GM12874 (cell line): Measurements from ENCODE around the gene MEF2B.

Source experiments
- TF ChIP-seq, protein P1 (sequence below): IDR thresholded peaks from 2 replicates; pipeline ENCODE4 v1.5.1; 2011; ENCODE audit warnings: low read depth, mild to moderate bottlenecking, control low read depth, low read length, moderate library complexity; ENCODE audit not compliant: insufficient read depth

Gene MEF2B

DNA sequence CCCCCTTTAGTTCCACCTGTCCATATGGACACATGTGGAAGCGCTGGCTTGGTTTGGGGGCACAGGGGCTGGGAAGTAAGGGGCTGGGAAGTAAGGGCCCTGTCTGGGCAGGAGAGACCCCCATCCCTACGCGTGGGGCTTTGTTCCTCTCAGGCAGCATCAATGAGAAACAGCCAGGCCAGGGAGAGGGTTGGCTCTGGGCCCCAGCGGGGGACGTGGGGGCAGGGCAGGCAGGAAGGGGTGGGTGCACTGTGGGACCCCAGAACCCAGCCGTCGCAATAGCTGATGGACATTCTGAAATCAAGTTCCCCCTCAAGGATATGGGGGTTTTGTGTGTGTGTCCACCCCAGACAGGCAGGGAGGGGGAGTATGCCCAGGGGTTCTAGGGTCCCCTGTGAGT is 42.9 kb upstream of the MEF2B start:
- TF ChIP-seq, protein P1, sequence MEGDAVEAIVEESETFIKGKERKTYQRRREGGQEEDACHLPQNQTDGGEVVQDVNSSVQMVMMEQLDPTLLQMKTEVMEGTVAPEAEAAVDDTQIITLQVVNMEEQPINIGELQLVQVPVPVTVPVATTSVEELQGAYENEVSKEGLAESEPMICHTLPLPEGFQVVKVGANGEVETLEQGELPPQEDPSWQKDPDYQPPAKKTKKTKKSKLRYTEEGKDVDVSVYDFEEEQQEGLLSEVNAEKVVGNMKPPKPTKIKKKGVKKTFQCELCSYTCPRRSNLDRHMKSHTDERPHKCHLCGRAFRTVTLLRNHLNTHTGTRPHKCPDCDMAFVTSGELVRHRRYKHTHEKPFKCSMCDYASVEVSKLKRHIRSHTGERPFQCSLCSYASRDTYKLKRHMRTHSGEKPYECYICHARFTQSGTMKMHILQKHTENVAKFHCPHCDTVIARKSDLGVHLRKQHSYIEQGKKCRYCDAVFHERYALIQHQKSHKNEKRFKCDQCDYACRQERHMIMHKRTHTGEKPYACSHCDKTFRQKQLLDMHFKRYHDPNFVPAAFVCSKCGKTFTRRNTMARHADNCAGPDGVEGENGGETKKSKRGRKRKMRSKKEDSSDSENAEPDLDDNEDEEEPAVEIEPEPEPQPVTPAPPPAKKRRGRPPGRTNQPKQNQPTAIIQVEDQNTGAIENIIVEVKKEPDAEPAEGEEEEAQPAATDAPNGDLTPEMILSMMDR = no peak

- TF ChIP-seq, protein P1 = no peak
Measured at GRCh38 chr19:19211499-19212420, 41.7 kb upstream of the MEF2B start, which contains the start of gene NCAN. Gene NCAN (plus strand): TSS chr19:19211958. CDS start chr19:19216954, 4,996 bp downstream.

DNA sequence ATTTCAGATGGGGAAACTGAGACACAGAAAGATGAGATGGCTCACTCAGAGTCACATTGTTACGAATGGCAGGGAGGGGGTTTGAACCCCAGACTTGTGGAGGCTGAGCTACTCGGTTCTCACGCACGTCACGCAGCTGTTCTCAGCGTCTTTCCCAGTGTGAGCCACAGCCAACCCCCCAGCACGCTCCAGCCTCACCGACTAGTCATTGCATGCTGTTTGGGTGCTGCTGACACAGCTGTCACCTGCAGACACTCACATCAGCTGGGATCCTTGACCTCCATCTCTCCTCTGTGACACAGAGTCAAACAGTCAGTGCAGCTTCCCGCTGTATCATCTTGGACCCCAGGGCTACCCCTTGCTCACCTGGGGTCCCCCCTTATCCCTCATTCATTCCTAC is 39.3 kb upstream of the MEF2B start:
- TF ChIP-seq, protein P1 = no peak

DNA sequence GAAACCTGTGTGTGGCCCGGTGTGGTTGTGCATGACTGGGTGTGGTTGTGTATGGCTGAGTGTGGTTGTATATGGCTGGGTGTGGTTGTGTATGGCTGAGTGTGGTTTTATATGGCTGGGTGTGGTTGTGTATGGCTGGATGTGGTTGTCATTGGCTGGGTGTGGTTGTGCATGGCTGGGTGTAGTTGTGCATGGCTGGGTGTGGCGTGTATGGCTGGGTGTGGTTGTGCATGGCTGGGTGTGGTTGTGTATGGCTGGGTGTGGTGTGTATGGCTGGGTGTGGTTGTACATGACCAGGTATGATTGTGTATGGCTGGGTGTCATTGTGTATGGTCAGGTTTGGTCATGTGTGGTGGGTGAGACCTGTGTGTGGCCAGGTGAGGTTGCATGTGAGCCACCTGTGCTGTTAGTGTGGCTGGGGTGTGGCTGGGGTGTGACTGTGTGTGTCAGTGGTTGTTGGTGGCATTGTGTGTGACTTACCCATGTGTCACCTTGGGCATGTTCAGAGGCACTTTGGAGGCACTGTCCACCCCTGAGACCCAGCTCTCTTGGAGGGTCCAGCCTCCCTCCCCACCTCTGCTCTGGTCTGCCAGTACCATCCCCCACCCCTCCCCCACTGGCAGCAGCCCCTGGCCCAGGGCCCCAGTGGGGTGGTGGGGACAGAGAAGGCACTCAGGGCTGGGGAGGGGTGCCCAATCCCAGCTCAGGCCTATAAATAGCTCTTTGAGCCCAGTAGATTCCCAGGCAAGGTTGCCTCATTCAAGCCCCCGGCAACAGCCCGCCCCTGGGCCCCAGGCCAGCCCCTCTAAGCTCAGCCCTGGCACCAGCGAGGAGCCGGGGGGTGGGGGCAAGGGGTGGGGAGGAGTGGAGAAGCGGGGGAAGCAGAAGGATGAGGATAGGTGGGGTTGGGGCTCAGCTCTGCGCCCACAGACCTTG is 37.8 kb upstream of the MEF2B start:
- TF ChIP-seq, protein P1 = no peak

DNA sequence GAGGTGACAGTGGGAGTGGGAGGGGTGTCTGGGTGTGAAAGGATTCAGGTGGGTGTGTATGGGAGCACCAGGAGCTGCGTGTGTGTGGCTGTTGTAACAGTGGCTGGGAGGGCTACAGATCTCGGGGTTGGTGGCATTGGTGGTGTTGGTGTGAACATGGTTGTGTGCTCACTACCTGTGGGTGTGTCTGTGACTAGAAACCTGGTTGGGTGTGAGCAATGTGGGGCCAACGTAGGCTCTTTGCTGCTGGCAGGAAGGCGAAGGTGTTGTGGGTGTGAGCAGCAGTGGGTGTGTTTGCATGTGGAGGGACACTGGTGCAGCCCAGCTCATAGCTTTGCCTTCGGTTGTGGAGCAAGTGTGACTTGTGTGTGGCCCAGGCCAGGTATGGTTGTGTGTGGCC is 36.9 kb upstream of the MEF2B start:
- TF ChIP-seq, protein P1 = no peak

DNA sequence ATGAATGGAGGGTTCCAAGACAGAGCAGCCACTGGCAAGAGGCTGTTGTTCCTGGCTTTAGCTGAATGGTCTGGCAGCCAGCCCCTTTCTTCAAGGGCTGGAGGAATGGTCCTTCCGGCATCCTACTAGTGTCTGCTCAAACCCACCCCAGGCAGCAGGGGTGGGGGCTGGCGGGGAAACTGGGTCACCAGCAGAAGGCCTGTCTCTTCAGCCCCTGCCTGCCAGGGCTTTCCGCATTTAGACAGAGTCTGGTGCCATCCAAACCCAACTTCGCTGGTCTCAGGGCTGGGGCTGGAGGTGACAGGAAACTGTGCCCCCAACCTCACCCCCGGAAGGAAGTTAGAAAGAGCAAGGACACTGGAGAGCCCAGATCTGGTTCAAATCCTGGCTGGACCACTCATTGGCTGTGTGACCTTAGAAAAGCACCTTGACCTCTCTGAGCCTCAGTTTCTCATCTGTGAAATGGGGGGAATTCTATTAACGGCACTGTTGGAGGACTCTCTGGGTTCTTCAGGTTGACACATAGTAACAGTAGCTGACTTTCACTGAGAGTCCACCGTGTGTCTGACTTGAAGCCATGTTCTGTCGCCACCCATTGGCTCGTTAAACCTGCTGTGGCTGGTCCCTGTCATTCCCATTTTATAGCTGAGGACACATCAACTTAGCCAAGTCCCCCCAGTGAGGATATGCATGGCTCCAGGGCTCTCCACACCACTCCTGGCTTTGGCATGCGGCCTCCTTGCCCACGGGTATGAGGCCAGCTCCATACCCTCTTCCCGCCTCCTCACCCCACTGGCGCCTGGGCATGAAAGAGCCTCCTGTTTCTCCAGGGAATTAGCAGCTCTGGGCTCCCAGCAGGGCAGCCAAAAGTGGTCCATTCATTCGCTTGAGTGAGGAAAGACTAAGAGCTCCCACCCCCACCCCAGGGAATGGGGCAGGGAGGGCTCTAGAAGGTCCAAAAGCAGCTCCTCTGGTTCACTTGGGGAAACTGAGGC is 35.6 kb upstream of the MEF2B start:
- TF ChIP-seq, protein P1 = no peak
